Glomerular visceral epithelial cell (primary cell): ENCODE measurements around the gene ALDH4A1.
A peak's percentile ranks its signal among the peaks of the same experiment; 100 is the strongest.
"Not testable (repeated sequence)": the region's sequence is repeated elsewhere in the genome, so short reads cannot be mapped to it uniquely, and the experiment has no call there.

Experiments used
- DNase-seq: peaks from one replicate; pipeline ENCODE4 v3.0.0-alpha.2; 2016; ENCODE audit errors: extremely low spot score

ALDH4A1 gene

GRCh38 chr1:18901147-18901951 lies 1.0 kb downstream of the ALDH4A1 start:
- no peak for DNase-seq

- no peak for DNase-seq
Measured at GRCh38 chr1:18900303-18900841, 2.0 kb downstream of the ALDH4A1 start.

GRCh38 chr1:18899363-18900049 lies 2.8 kb downstream of the ALDH4A1 start:
- no peak for DNase-seq

GRCh38 chr1:18898567-18898966 lies 3.8 kb downstream of the ALDH4A1 start:
- DNase-seq, result no peak

GRCh38 chr1:18895317-18895716 lies 7.0 kb downstream of the ALDH4A1 start:
- DNase-seq, result no peak

GRCh38 chr1:18893120-18893519 lies 9.2 kb downstream of the ALDH4A1 start:
- DNase-seq, result no peak

- DNase-seq, result not testable (repeated sequence)
Measured at GRCh38 chr1:18891858-18892257, 10.5 kb downstream of the ALDH4A1 start.

GRCh38 chr1:18891426-18891780 lies 11.0 kb downstream of the ALDH4A1 start:
- no peak for DNase-seq

GRCh38 chr1:18890706-18891425 lies 11.5 kb downstream of the ALDH4A1 start:
- no peak for DNase-seq

GRCh38 chr1:18886003-18886335 lies 16.4 kb downstream of the ALDH4A1 start:
- DNase-seq, result peak; percentile 62

- DNase-seq, result no peak
Measured at GRCh38 chr1:18885311-18886002, 16.9 kb downstream of the ALDH4A1 start.

GRCh38 chr1:18884727-18885126 lies 17.6 kb downstream of the ALDH4A1 start:
- no peak for DNase-seq

- no peak for DNase-seq
Measured at GRCh38 chr1:18884419-18884717, 18.0 kb downstream of the ALDH4A1 start.

GRCh38 chr1:18883636-18884418 lies 18.5 kb downstream of the ALDH4A1 start:
- peak; percentile 75 for DNase-seq

GRCh38 chr1:18883079-18883478 lies 19.3 kb downstream of the ALDH4A1 start:
- DNase-seq, result no peak

GRCh38 chr1:18882486-18882885 lies 19.9 kb downstream of the ALDH4A1 start:
- DNase-seq, result no peak

GRCh38 chr1:18881642-18882431 lies 20.5 kb downstream of the ALDH4A1 start:
- DNase-seq, result no peak

GRCh38 chr1:18881164-18881563 lies 21.2 kb downstream of the ALDH4A1 start:
- no peak for DNase-seq

- DNase-seq, result no peak
Measured at GRCh38 chr1:18880585-18880984, 21.8 kb downstream of the ALDH4A1 start.

GRCh38 chr1:18879791-18880309 lies 22.5 kb downstream of the ALDH4A1 start:
- no peak for DNase-seq
